MCF 10A (cell line): ENCODE data around the gene LHX4. TPM values are rescaled to one million over a fixed set of nuclear protein-coding genes. Genes with fewer than 3 reads are reported as not detected.

Experiments
- BruUV-seq: library from RNA; stranded (reverse); fragments of 400-500 nt; replicated peaks from 2 replicates; lab custom pipeline; 2021; lab: Mats Ljungman, UMichigan
- CTCF ChIA-PET: fragments of 300-600 bp; sonication (Branson Sonifier 250); formaldehyde crosslinking; extraction: SDS; loops from one replicate; lab custom pipeline; 2021; ENCODE audit warnings: antibody characterized with exemption, inconsistent platforms; lab: Yijun Ruan, JAX
- POLR2A ChIA-PET: fragments of 300-600, 350-650 bp; sonication (Branson Sonifier 250); formaldehyde crosslinking; extraction: SDS; loops from one replicate; lab custom pipeline; 2020; ENCODE audit warnings: antibody characterized with exemption, inconsistent platforms; lab: Yijun Ruan, JAX
- DNase-seq: peaks from one replicate; pipeline ENCODE4 v3.0.0-alpha.2; 2018; ENCODE audit not compliant: unreplicated experiment
- H3K27ac Mint-ChIP-seq: one replicate; pipeline ENCODE4 v1.8.0; 2022; ENCODE audit warnings: mild to moderate bottlenecking, low read depth, mixed read lengths; ENCODE audit not compliant: unreplicated experiment
- H3K27me3 Mint-ChIP-seq: one replicate; pipeline ENCODE4 v1.8.0; 2022; ENCODE audit warnings: mixed read lengths; ENCODE audit not compliant: insufficient read depth, unreplicated experiment
- H3K36me3 Mint-ChIP-seq: one replicate; pipeline ENCODE4 v1.8.0; 2022; ENCODE audit warnings: mild to moderate bottlenecking, moderate library complexity, mixed read lengths; ENCODE audit not compliant: insufficient read depth, unreplicated experiment
- H3K4me1 Mint-ChIP-seq: one replicate; pipeline ENCODE4 v1.8.0; 2022; ENCODE audit warnings: mixed read lengths; ENCODE audit not compliant: insufficient read depth, unreplicated experiment
- H3K4me3 Mint-ChIP-seq: one replicate; pipeline ENCODE4 v1.8.0; 2022; ENCODE audit warnings: mild to moderate bottlenecking, moderate library complexity, mixed read lengths; ENCODE audit not compliant: unreplicated experiment
- H3K9me3 Mint-ChIP-seq: one replicate; pipeline ENCODE4 v1.8.0; 2022; ENCODE audit warnings: mixed read lengths; ENCODE audit not compliant: unreplicated experiment
- CTCF ChIP-seq: fragments of 200-600 bp; IDR thresholded peaks from one replicate; pipeline ENCODE4 v1.8.0; 2022; ENCODE audit warnings: antibody characterized with exemption, mild to moderate bottlenecking; ENCODE audit not compliant: unreplicated experiment
- intact Hi-C: fragments of 100-400 bp; cut with micrococcal nuclease; formaldehyde crosslinking; loops from 2 replicates; pipeline ENCODE4 v1.14.1; 2022
- total RNA-seq: library from RNA; stranded (reverse); gene quantifications from 2 replicates; pipeline ENCODE4 v1.2.3, GENCODE V29; 2022

The LHX4 gene
- total RNA-seq, 1 experiment from 2014 or later, result not detected

- POLR2A ChIA-PET, result interaction anchor here (1.4 kb wide), 1 partner anchor 226 kb away, joined by 4 read pairs; no protein-coding TSS in a partner anchor
- no peak for DNase-seq
- no peak for TF ChIP-seq CTCF
- CTCF ChIA-PET, result interaction anchor here (0.6 to 4.4 kb wide), 21 partner anchors 10 to 938 kb away, joined by 3 to 57 read pairs (median 6); no protein-coding TSS in a partner anchor
- H3K36me3 Mint-ChIP-seq, result no peaks in the 10 kb centered on the region
- BruUV-seq, result no TSS peak
- no peak overlapping the region for H3K27ac Mint-ChIP-seq
- H3K27me3 Mint-ChIP-seq, result no peaks in the 10 kb centered on the region
- H3K9me3 Mint-ChIP-seq, result no peaks in the 10 kb centered on the region
- H3K4me3 Mint-ChIP-seq, result no peak overlapping the region
- peaks cover 11% of the 10 kb centered on the region for H3K4me1 Mint-ChIP-seq
- intact Hi-C loops, result loop anchor here (1.0 to 10.0 kb wide), 4 partner anchors 165 to 613 kb away; no protein-coding TSS in a partner anchor
These were observed 21.7 kb downstream of the LHX4 start for GRCh38 chr1:180251526-180252305.

GRCh38 chr1:180252638-180253536 lies 22.8 kb downstream of the LHX4 start:
- no TSS peak for BruUV-seq
- ChIA-PET CTCF (interaction anchor here (0.5 to 4.4 kb wide), 62 partner anchors 8 to 1845 kb away, joined by 3 to 57 read pairs (median 4); partner anchors contain the start of gene LHX4), POLR2A (interaction anchor here (1.4 to 1.6 kb wide), 2 partner anchors 225 to 249 kb away, joined by 4 to 8 read pairs; partner anchors contain the start of gene ACBD6)
- Mint-ChIP-seq H3K4me3 (no peak overlapping the region), H3K36me3 (no peaks in the 10 kb centered on the region), H3K4me1 (peaks cover 6% of the 10 kb centered on the region), H3K27ac (no peak overlapping the region), H3K9me3 (no peaks in the 10 kb centered on the region), H3K27me3 (peaks cover 5% of the 10 kb centered on the region)
- peak; percentile 97 for TF ChIP-seq CTCF
- intact Hi-C loops, result loop anchor here (1.0 to 10.0 kb wide), 4 partner anchors 163 to 612 kb away; no protein-coding TSS in a partner anchor
- peak; percentile 84 for DNase-seq

- Mint-ChIP-seq H3K27ac (no peak overlapping the region), H3K36me3 (no peaks in the 10 kb centered on the region), H3K4me3 (no peak overlapping the region), H3K4me1 (peaks cover 6% of the 10 kb centered on the region), H3K27me3 (peaks cover 15% of the 10 kb centered on the region), H3K9me3 (no peaks in the 10 kb centered on the region)
- CTCF ChIA-PET, result interaction anchor here (0.5 to 4.4 kb wide), 47 partner anchors 8 to 1846 kb away, joined by 3 to 57 read pairs (median 4); partner anchors contain the start of gene LHX4
- BruUV-seq, result no TSS peak
- TF ChIP-seq CTCF, result no peak
- POLR2A ChIA-PET, result interaction anchor here (0.7 to 1.6 kb wide), 2 partner anchors 37 to 248 kb away, joined by 4 to 8 read pairs; partner anchors contain the start of gene ACBD6
- intact Hi-C loops, result loop anchor here (10.0 kb wide), 1 partner anchor 611 kb away; no protein-coding TSS in a partner anchor
- no peak for DNase-seq
These were observed 23.8 kb downstream of the LHX4 start for GRCh38 chr1:180253585-180254495.
